DOHH2 (cell line): ENCODE measurements around the gene PPM1H.

ENCODE experiments used
- H3F3A ChIP-seq: fragments of 200-600 bp; sonication (generic), shearing (Covaris generic); 2 replicates; pipeline ENCODE4 v1.6.0; 2016; ENCODE audit warnings: antibody characterized with exemption, mild to moderate bottlenecking; ENCODE audit not compliant: control insufficient read depth, insufficient read depth
- H3K27ac ChIP-seq: fragments of 200-600 bp; sonication (generic); 2 replicates; pipeline ENCODE4 v1.5.1; 2014; ENCODE audit warnings: low read depth, mild to moderate bottlenecking, low read length, moderate library complexity
- H3K27me3 ChIP-seq: fragments of 200-600 bp; sonication (generic); 2 replicates; pipeline ENCODE4 v1.6.1; 2014; ENCODE audit warnings: mild to moderate bottlenecking, low read length, mixed read lengths; ENCODE audit not compliant: control insufficient read depth
- H3K36me3 ChIP-seq: fragments of 200-600 bp; sonication (generic); 2 replicates; pipeline ENCODE4 v1.6.1; 2014; ENCODE audit warnings: mild to moderate bottlenecking, low read length, moderate library complexity, mixed read lengths; ENCODE audit not compliant: control insufficient read depth
- H3K4me1 ChIP-seq: fragments of 200-600 bp; sonication (generic); 2 replicates; pipeline ENCODE4 v1.6.1; 2014; ENCODE audit warnings: mild to moderate bottlenecking, low read length, mixed read lengths; ENCODE audit not compliant: control insufficient read depth
- H3K4me2 ChIP-seq: fragments of 200-600 bp; sonication (generic); 2 replicates; pipeline ENCODE4 v1.6.0; 2014; ENCODE audit warnings: mild to moderate bottlenecking, low read length, moderate library complexity
- H3K4me3 ChIP-seq: fragments of 200-600 bp; sonication (generic); 2 replicates; pipeline ENCODE4 v1.5.1; 2014; ENCODE audit warnings: mild to moderate bottlenecking, low read length, mixed read lengths
- H3K79me2 ChIP-seq: fragments of 200-600 bp; sonication (generic); 2 replicates; pipeline ENCODE4 v1.6.1; 2014; ENCODE audit warnings: mild to moderate bottlenecking, low read length, mixed read lengths; ENCODE audit not compliant: control insufficient read depth
- H3K9me2 ChIP-seq: fragments of 200-600 bp; sonication (generic); replicated peaks from 2 replicates; pipeline ENCODE4 v1.6.1; 2014; ENCODE audit warnings: mild to moderate bottlenecking, low read length, mixed read lengths; ENCODE audit not compliant: control insufficient read depth
- H3K9me3 ChIP-seq: fragments of 200-600 bp; sonication (generic); 2 replicates; pipeline ENCODE4 v1.6.1; 2014; ENCODE audit warnings: antibody characterized with exemption, low read length, mixed read lengths; ENCODE audit not compliant: control insufficient read depth, insufficient read depth
- H4K20me1 ChIP-seq: fragments of 200-600 bp; sonication (generic); 2 replicates; pipeline ENCODE4 v1.6.0; 2014; ENCODE audit warnings: low read depth, mild to moderate bottlenecking, antibody characterized with exemption, low read length, moderate library complexity; ENCODE audit not compliant: control insufficient read depth, insufficient read depth
- EZH2phosphoT487 ChIP-seq: fragments of 200-600 bp; sonication (generic); IDR thresholded peaks from 2 replicates; pipeline ENCODE4 v1.6.1; 2017; ENCODE audit warnings: borderline replicate concordance, mild to moderate bottlenecking, antibody characterized with exemption, low read length, moderate library complexity, mixed read lengths
- TF ChIP-seq, protein P1 (sequence below): fragments of 200-600 bp; sonication (generic); IDR thresholded peaks from one replicate; pipeline ENCODE4 v1.5.1; 2014; ENCODE audit warnings: antibody characterized with exemption, mild to moderate bottlenecking, low read depth, low read length; ENCODE audit not compliant: poor library complexity, severe bottlenecking

Gene PPM1H

DNA sequence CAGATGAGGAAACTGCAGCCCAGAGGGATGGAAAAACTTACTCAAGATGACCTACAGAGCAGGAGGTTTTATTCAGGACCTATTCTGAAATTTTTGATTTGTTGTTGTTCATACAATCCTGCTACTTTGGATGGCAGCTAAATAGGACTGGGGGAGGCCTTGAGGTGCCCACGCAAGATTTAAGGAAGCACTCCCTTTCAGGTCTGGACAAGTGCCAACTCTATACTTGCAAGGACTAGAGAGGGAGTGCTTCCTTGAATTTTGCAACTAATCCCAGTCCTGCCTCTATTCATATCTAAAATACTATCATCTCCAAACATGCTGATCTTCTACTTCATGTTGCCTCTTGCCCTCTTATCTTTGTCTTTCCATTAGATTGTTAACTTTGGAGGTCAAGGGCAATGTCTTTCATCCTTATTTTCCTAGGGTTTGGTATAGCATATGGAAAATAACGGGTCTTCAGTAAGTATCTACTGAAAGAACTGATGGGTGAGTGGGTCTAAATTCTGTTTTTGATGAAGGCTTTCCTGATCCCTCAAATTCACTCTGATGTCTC, 28.6 kb upstream of the PPM1H start:
- no peaks in the 10 kb centered on the region for H3F3A ChIP-seq
- H3K27ac ChIP-seq, result no peak overlapping the region
- no peaks in the 10 kb centered on the region for H3K36me3 ChIP-seq
- no peaks in the 10 kb centered on the region for H4K20me1 ChIP-seq
- no peaks in the 10 kb centered on the region for H3K79me2 ChIP-seq
- H3K9me2 ChIP-seq, result no peaks in the 10 kb centered on the region
- H3K27me3 ChIP-seq, result no peaks in the 10 kb centered on the region
- no peak overlapping the region for H3K4me2 ChIP-seq
- TF ChIP-seq, protein P1, sequence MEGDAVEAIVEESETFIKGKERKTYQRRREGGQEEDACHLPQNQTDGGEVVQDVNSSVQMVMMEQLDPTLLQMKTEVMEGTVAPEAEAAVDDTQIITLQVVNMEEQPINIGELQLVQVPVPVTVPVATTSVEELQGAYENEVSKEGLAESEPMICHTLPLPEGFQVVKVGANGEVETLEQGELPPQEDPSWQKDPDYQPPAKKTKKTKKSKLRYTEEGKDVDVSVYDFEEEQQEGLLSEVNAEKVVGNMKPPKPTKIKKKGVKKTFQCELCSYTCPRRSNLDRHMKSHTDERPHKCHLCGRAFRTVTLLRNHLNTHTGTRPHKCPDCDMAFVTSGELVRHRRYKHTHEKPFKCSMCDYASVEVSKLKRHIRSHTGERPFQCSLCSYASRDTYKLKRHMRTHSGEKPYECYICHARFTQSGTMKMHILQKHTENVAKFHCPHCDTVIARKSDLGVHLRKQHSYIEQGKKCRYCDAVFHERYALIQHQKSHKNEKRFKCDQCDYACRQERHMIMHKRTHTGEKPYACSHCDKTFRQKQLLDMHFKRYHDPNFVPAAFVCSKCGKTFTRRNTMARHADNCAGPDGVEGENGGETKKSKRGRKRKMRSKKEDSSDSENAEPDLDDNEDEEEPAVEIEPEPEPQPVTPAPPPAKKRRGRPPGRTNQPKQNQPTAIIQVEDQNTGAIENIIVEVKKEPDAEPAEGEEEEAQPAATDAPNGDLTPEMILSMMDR, result no peak
- no peak for TF ChIP-seq EZH2phosphoT487
- no peaks in the 10 kb centered on the region for H3K9me3 ChIP-seq
- H3K4me3 ChIP-seq, result no peak overlapping the region
- H3K4me1 ChIP-seq, result no peaks in the 10 kb centered on the region

DNA sequence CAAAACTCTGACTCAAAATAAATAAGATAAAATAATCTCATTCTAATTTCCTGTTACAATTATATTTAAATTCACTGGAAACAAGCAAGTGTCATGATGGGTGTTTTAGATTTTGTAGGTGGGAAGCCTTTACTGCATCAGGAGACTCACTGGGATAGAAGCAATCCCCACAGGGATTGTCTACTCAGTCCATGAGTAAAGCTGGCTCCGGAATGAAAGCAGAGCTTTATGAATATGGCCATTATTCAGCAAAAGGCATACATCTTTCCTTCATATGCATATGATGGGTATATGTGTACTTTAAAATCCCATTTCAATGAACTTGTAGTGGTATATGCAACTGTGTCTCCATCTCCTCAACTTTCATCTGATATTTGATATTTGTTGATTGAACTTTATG, 25.4 kb upstream of the PPM1H start:
- Histone ChIP-seq H3F3A (no peaks in the 10 kb centered on the region), H3K9me2 (no peaks in the 10 kb centered on the region), H3K79me2 (no peaks in the 10 kb centered on the region), H3K4me1 (no peaks in the 10 kb centered on the region), H3K9me3 (no peaks in the 10 kb centered on the region), H3K4me3 (no peak overlapping the region), H3K4me2 (no peak overlapping the region), H3K27ac (no peak overlapping the region), H3K27me3 (no peaks in the 10 kb centered on the region), H3K36me3 (no peaks in the 10 kb centered on the region), H4K20me1 (no peaks in the 10 kb centered on the region)
- TF ChIP-seq, protein P1, result no peak
- no peak for TF ChIP-seq EZH2phosphoT487

DNA sequence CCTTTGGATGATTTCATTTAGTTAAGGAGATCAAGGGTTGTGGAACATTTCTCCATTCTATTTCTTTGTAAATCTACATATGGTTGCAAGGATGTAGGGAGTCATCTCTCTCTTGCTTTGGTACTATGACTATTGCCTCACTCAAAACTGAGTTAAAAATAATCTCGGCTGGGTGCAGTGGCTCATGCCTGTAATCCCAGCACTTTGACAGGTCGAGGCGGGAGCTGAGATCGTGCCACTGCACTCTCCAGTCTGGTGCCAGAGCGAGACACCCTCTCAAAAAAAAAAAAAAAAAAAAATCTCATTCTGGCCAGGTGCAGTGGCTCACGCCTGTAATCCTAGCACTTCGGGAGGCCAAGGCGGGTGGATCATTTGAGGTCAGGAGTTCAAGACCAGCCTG, 24.8 kb upstream of the PPM1H start:
- TF ChIP-seq, protein P1, result no peak
- no peak for TF ChIP-seq EZH2phosphoT487

More for the DNA sequence above, 24.8 kb upstream of the PPM1H start:
- Histone ChIP-seq H3K4me1 (no peaks in the 10 kb centered on the region), H3K4me2 (no peak overlapping the region), H3K79me2 (no peaks in the 10 kb centered on the region), H3K9me3 (no peaks in the 10 kb centered on the region), H3K9me2 (no peaks in the 10 kb centered on the region), H3K27ac (no peak overlapping the region), H4K20me1 (no peaks in the 10 kb centered on the region), H3K4me3 (no peak overlapping the region), H3K36me3 (no peaks in the 10 kb centered on the region), H3F3A (no peaks in the 10 kb centered on the region), H3K27me3 (no peaks in the 10 kb centered on the region)
